Brain pericyte (primary cell): ENCODE measurements around the gene POU1F1.
"Not testable (repeated sequence)": the region's sequence is repeated elsewhere in the genome, so short reads cannot be mapped to it uniquely, and the experiment has no call there.

ENCODE experiments used
- DNase-seq: peaks from one replicate; pipeline ENCODE4 v3.0.0-alpha.2; 2012; ENCODE audit warnings: low read depth, low spot score

Gene POU1F1, protein sequence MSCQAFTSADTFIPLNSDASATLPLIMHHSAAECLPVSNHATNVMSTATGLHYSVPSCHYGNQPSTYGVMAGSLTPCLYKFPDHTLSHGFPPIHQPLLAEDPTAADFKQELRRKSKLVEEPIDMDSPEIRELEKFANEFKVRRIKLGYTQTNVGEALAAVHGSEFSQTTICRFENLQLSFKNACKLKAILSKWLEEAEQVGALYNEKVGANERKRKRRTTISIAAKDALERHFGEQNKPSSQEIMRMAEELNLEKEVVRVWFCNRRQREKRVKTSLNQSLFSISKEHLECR

GRCh38 chr3:87276484-87276883, at the start of gene POU1F1:
Gene POU1F1 (minus strand): TSS chr3:87276584. CDS start chr3:87276462, 122 bp downstream.
- DNase-seq: no peak

- no peak for DNase-seq
Measured at GRCh38 chr3:87324609-87325008, 48.2 kb upstream of the POU1F1 start.

DNA sequence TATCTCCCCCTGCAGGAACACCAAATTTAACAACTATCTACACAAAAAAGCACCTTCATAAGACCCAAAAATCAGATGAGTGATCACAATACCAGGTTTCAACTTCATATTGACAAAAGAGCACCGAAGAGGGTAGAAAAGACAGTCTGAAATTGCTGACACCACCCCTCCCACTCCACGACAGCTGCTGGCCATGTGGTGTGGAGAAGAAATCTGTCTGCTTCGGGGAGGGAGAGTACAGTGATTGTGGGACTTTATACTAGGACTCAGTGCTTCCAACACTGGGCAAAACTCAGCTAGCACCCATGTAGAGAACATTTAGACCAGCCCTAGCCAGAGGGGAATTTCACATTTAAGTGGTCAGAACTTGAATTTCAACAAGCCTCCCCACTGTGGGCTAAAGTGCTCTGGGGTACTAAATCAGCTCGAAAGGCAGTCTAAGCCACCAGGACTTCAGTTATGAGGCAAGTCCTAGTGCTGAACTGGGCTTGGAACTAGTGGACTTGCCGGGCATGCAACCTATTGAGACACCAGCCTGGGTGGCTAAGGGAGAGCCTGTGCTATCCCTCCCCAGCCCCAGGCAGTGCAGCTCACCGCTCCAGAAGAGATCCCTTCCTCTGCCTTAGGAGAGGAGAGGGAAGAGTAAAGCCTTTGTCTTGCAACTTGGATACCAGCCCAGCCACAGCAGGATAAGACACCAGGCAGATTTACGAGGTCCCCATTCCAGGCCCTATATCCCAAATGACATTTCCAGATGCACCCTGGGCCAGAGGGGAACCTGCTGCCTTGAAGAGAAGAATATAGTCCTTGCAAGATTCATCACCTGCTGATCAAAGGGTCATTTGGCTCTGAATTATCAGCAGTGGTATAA, 44.6 kb upstream of the POU1F1 start:
- no peak for DNase-seq

- DNase-seq: no peak
Measured at GRCh38 chr3:87318617-87319021, 42.2 kb upstream of the POU1F1 start.

GRCh38 chr3:87317779-87318178, 41.4 kb upstream of the POU1F1 start:
- DNase-seq: no peak

DNA sequence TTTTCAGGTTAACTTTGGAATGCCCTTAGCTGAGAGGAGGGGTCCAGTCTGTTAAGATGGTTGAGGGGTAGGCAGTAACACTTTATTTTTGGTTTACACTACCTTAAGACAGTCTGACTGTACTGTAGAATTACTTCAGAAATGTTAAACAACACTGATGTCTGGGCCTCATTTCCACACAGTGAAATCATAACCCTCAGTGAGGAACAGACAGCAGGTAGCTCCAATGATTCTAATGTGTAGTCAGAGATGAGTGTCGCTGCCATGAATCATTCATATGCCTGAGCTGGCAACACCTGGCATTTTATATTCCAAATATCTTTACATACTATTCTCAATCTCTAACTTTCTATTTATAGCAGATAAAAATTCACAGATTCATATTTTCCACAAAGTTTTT, 37.3 kb upstream of the POU1F1 start:
- DNase-seq: no peak

- no peak for DNase-seq
Measured at GRCh38 chr3:87311309-87311708, 34.9 kb upstream of the POU1F1 start.

DNA sequence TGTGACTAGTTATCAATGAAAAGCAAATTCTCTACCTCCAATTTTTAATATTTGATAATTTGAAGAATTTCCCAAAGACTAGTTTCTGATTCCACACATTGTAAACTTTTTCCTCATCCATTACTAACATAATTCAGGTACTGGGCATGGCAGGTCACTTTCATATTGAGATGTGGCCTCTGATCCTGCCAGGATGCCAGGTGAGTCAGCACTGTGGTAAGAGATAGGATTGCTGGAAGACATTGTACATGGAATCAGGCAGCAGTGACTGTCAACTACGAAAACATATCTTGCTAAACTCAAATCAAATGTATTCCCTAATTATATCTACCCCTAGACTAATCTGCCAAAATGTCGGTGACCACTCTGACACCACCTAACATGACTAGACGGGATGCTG, 33.2 kb upstream of the POU1F1 start:
- DNase-seq: no peak

GRCh38 chr3:87307805-87308204, 31.4 kb upstream of the POU1F1 start:
- DNase-seq: no peak

DNA sequence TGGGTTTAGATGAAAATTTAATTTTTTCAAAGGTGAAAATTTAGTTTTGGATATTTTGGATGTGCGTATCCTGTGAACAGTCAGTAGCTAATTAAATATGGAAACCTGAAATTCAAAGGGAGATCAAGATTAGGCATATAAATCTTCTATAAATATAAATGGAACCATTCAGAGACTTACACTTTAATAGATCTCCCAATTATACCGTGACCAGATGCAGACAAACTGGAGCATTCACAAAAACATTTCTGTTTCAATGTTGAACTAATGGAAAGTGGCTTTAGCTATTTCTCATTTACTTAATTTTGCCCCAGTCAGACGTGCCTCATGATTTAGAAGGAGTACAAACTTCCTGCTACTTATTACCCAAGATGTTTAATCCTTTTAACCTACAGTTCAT, 29.1 kb upstream of the POU1F1 start:
- no peak for DNase-seq

DNA sequence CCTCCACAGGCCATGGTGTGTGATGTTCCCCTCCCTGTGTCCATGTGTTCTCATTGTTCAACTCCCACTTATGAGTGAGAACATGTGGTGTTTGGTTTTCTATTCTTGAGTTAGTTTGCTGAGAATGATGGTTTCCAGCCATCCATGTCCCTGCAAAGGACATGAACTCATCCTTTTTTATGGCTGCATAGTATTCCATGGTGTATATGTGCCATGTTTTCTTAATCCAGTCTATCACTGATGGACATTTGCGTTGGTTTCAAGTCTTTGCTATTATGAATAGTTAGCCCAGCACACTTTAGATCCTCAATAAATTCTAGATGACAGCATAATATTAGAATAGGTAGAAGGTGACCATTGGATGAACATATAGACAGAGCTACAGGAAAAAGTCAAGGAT, 28.6 kb upstream of the POU1F1 start:
- not testable (repeated sequence) for DNase-seq

- peak; percentile 7 for DNase-seq
Measured at GRCh38 chr3:87298111-87298718, 21.8 kb upstream of the POU1F1 start.

GRCh38 chr3:87288446-87288845, 12.1 kb upstream of the POU1F1 start:
- no peak for DNase-seq

GRCh38 chr3:87287011-87287410, 10.6 kb upstream of the POU1F1 start:
- peak; percentile 17 for DNase-seq

DNA sequence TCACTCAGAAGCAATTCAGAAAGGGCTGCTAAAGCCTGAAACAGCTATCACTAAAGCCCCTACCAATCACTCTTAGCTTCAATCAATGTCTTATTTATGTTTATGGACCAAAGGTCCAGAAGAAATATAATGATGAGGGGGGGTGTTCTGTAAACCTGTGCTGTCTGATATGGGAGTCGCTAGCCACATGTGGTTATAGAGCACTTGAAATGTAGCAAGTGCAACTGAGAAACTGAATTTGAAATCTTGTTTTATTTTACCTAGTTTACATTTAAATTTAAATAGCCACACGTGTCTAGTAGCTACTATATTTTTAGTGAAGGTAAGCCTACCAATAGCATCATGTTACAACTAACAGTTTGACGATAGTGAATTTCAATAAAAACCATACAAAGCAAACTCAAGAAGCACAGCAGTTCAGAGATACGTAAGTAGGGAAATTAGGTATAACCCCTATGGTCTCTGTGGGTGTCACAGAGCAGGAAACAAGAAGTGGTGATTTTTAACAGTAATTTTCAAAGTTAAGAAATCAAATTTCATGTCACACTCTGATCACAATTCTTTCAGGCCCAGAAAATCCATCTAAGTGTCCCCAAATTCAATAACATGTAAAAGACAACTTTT, 3.6 kb downstream of the POU1F1 start:
- DNase-seq: no peak

DNA sequence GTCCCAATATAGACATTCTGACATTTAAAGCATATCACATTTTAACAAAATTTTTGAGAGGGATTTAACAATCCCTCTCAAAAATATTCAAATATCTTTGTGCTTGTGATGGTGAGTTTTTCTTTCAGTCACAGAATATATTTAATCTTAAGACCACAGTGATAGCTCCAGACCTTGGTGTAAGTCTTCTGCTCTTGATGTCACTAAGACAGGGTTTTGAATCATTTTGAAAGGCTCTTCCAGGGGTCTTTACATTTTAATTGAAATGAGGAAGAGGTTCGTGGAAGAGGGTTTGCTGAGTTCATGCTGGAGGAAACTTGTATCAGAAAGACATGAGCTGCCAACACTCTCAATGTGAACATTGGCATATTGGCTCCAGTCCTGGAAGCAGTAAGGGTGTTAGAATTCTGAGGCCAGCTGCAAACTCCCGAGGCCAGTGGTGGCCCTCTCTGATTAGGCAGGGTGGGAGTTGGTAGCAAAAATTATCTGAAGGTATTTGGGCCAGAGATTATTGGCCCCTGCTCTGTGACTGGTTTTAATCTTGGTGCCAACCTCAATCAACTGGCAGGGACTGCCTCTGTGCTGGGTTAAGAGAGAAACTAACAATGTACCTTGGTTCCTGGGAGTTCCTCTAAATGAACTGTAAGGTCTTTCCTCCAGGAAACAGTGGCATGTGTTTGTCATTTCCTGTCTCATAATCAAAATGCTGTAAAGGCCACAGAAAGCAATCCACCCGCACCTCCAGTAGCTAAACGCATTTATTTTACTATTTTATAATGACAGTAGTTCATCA, 5.3 kb downstream of the POU1F1 start:
- DNase-seq: no peak

DNA sequence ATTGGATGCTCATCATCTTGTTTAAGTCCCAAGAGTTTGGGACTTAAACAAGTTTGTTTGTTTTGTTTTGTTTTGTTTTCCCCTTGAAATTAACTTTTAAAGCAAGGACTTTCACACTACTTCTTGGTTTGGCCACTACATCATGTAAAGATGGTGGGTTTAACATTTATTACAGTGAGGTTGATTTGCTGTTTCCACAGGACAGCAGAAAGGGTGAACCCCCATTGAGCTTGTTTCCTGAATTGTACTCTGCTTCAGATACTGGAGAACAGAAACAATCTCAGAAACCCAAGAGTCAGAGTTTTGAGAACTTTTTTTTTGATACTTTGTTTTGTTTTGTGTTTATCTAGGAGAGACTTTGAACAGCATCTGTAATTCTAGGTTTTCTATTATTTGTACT, 6.7 kb downstream of the POU1F1 start:
- DNase-seq: peak; percentile 10

DNA sequence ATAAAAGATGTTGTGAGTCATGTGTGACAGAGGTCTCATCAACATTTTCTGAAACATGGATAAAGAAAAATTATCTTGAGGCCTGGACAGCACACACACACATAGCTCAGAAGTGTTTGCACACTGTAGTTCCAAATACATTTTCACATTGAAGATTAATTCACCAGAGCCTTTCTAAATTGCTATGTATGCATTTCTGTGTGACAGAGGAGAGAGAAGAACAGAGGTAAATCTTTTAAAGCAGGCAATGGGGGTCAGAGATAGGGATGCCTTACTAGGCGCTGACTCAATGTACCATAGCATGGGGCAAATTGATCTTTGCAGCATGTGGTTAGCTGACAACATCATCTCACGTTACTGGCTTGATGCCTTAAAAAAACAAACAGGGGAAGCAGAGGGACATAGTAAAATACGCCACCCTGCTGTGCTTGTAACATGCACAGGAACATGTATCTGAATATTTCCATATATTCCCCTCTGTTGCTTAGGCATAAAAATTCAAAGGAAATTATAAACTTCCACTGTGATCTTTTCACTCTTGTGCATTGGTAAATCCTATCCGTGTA, 7.7 kb downstream of the POU1F1 start:
- peak; percentile 47 for DNase-seq

DNA sequence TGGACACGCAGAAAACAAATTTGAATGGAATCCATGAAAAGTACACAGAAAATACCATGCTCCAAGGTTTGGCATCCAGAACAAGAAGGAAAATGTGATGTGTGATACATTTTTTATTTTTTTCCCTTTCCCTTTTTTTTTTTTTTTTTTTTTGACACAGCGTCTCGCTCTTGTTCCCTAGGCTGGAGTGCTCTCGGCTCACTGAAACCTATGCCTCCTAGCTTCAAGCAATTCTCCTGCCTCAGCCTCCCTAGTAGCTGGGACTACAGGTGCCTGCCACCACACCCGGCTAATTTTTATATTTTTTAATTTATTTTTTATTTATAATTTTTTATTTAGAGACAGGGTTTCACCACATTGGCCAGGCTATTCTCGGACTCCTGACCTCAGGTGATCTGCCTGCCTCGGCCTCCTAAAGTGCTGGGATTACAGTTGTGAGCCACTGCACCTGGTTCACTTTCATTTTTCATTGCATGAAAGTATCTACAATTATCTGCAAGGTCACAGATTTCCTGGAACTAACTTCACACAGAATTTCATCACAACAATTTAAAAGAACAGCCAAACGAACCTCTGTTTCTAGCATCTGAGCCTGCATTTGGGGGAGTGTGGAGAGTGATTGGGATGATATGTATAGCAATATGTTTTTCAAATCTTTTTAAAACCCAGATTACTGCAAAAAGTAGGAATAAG, 8.3 kb downstream of the POU1F1 start:
- no peak for DNase-seq

DNA sequence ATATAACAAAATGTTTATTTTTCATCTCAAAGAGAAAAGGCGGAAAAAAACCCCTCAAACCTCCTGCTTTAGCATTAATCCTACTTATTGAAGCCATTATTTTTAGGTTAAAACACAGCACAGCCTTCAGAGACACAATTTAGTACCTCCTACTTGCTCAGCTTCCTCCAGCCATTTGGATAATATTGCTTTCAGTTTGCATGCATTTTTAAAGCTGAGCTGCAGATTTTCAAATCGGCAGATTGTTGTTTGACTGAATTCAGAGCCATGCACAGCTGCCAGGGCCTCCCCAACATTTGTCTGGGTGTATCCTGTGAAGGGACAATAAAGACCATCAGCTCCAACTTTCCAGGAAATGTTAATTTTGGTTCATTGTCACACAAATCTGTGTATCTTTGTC, 14.5 kb downstream of the POU1F1 start:
- DNase-seq: no peak
